ENCODE measurements around the gene ZBTB9. TPM values are rescaled to one million over a fixed set of nuclear protein-coding genes. Genes with fewer than 3 reads are reported as not detected.

The ZBTB9 gene
- total and polyA plus RNA-seq, 4 donors: 1.1 to 3.4 (median 2.3) TPM

DNA sequence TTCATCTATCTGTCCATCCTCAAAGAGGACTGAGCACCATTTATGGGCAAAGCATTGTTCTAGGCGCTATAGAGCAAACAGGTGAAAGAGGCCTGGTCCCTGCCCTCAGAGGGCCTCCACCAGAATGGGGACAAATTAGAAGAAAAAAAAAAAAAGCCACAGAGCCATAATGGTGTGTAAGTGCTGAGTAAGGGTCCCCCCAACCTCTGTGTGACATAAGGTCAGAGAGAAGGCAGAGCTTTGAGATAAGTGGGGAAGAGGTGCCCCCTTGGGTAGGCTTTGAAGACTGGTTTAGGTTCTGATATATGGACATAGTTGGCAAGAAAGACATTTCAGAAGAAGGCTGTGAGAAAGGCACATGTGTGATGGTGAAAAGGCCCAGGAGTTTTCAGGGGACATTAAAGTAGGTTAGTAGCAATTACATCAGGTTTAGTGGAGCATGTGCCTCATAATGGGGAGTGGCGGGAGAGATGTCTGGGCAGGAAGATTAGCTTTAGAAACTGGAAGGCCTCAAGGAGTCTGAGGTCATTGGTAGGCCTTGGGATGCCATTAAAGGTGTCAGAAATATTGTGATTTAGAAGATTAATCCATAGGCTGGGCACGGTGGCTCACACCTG lies 15.3 kb upstream of the ZBTB9 start:
- no peak for DNase-seq (ENCODE audit: low spot score)
- Histone ChIP-seq H3K9ac (ENCODE audit: low read depth in 1 of 2, low read length in 2 of 2) (no peak overlapping the region), H3K9me3 (ENCODE audit: control insufficient read depth in 4 of 4, low read length in 3 of 4) (no peaks in the 10 kb centered on the region), H3K4me3 (ENCODE audit: low read depth in 1 of 3, low read length in 3 of 3) (no peak overlapping the region), H3K36me3 (ENCODE audit: control insufficient read depth in 4 of 4, insufficient read depth in 3 of 4, low read depth in 1 of 4, low read length in 3 of 4) (peaks cover 0 to 6% (median 1%) of the 10 kb centered on the region in 4 donors), H3K4me1 (ENCODE audit: control insufficient read depth in 4 of 4, insufficient read depth in 4 of 4, low read length in 3 of 4) (no peaks in the 10 kb centered on the region), H3K27me3 (ENCODE audit: control insufficient read depth in 4 of 4, insufficient read depth in 4 of 4, low read length in 3 of 4) (no peaks in the 10 kb centered on the region), H3K27ac (ENCODE audit: low read depth in 1 of 2, low read length in 2 of 2) (no peak overlapping the region)
- TF ChIP-seq YY1 (IDR thresholded peaks at IDR 0.05): no peak
- TF ChIP-seq GABPA (IDR thresholded peaks at IDR 0.05 in 1 of 2, conservative IDR thresholded peaks at IDR 0.05 in 1 of 2): no peak
- TF ChIP-seq ATF3 (IDR thresholded peaks at IDR 0.05): no peak
- TF ChIP-seq RAD21 (IDR thresholded peaks at IDR 0.05): no peak
- no peak for TF ChIP-seq SP1 (IDR thresholded peaks at IDR 0.05)
- TF ChIP-seq FOXA1 (IDR thresholded peaks at IDR 0.05): no peak
- no peak for TF ChIP-seq REST (IDR thresholded peaks at IDR 0.05)
- no peak for TF ChIP-seq EGR1 (IDR thresholded peaks at IDR 0.05; ENCODE audit: low read depth in 2 of 2)
- TF ChIP-seq, protein P1, sequence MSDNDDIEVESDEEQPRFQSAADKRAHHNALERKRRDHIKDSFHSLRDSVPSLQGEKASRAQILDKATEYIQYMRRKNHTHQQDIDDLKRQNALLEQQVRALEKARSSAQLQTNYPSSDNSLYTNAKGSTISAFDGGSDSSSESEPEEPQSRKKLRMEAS (IDR thresholded peaks at IDR 0.05): no peak
- no peak for TF ChIP-seq FOXA2 (IDR thresholded peaks at IDR 0.05)
- no peak for TF ChIP-seq HNF4G (IDR thresholded peaks at IDR 0.05)
- TF ChIP-seq HNF4A (conservative IDR thresholded peaks at IDR 0.05): no peak
- TF ChIP-seq TAF1 (conservative IDR thresholded peaks at IDR 0.05): no peak
- TF ChIP-seq JUND (IDR thresholded peaks at IDR 0.05): no peak
- no peak for TF ChIP-seq NR2F2 (IDR thresholded peaks at IDR 0.05)
- no peak for TF ChIP-seq ZBTB33 (IDR thresholded peaks at IDR 0.05)
- TF ChIP-seq CTCF (IDR thresholded peaks at IDR 0.05; ENCODE audit: low read depth, low read length, missing input control): no peak
- no peak for TF ChIP-seq RXRA (IDR thresholded peaks at IDR 0.05)
- 99% methylated on average over 3 of the region's 3 CpGs for WGBS
